ENCODE results near the gene GRIA3.

- TF ChIP-seq YY1 (IDR thresholded peaks at IDR 0.05; ENCODE audit: insufficient read depth, insufficient read length): no peak
- TF ChIP-seq ZNF274 (IDR thresholded peaks at IDR 0.05; ENCODE audit: low read depth, low read length): no peak
- TF ChIP-seq SUZ12 (IDR thresholded peaks at IDR 0.05; ENCODE audit: extremely low read depth, insufficient read depth, insufficient read length): no peak
Observed at GRCh38 chrX:123203772-123204171, 19.7 kb downstream of the GRIA3 start.

All from NT2/D1 (cell line).